SK-N-SH treated with all-trans-retinoic acid at 6 μM for 48 hours (cell line): ENCODE data around the gene VPS37C.

Source experiments
- BACH2 ChIP-seq: fragments of 250-450 bp; sonication (Bioruptor Pico); IDR thresholded peaks from 2 replicates; pipeline ENCODE4 v1.9.0; 2021; ENCODE audit warnings: mild to moderate bottlenecking, borderline replicate concordance
- PATZ1 ChIP-seq: fragments of 250-450 bp; sonication (Bioruptor Pico); IDR thresholded peaks from 2 replicates; pipeline ENCODE4 v1.8.0; 2020; ENCODE audit warnings: mild to moderate bottlenecking, moderate library complexity, borderline replicate concordance
- POU6F1 ChIP-seq: fragments of 250-450 bp; sonication (Bioruptor Pico); IDR thresholded peaks from 2 replicates; pipeline ENCODE4 v1.8.0; 2021; ENCODE audit warnings: low read depth, mild to moderate bottlenecking, moderate library complexity, borderline replicate concordance
- TSHZ2 ChIP-seq: fragments of 250-450 bp; sonication (Bioruptor Pico); IDR thresholded peaks from 2 replicates; pipeline ENCODE4 v1.5.0; 2020; ENCODE audit warnings: mild to moderate bottlenecking, moderate library complexity

GRCh38 chr11:61092908-61093763 lies 68.1 kb downstream of the VPS37C start:
- TF ChIP-seq POU6F1 (CRISPR knock-in tag): no peak
- no peak for TF ChIP-seq TSHZ2 (CRISPR knock-in tag)
- no peak for TF ChIP-seq BACH2
- TF ChIP-seq PATZ1 (CRISPR knock-in tag): no peak
